ENCODE measurements around the gene PPP1R12C.
"Not testable (repeated sequence)": the region's sequence is repeated elsewhere in the genome, so short reads cannot be mapped to it uniquely, and the experiment has no call there.

PPP1R12C gene

GRCh38 chr19:55109527-55110291, 7.7 kb downstream of the PPP1R12C start:
- FAIRE-seq: no peak

DNA sequence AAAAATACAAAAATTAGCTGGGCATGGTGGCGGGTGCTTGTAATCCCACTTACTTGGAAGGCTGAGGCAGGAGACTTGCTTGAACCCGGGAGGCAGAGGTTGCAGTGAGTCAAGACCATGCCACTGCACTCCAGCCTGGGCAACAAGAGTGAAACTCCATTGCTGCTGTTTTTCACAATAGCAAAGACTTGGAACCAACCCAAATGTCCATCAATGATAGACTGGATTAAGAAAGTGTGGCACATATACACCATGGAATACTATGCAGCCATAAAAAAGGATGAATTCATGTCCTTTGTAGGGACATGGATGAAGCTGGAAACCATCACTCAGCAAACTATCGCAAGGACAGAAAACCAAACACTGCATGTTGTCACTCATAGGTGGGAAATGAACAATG, 10.2 kb downstream of the PPP1R12C start:
- FAIRE-seq: not testable (repeated sequence)

GRCh38 chr19:55106591-55106990, 10.8 kb downstream of the PPP1R12C start:
- no peak for FAIRE-seq

- FAIRE-seq: no peak
These were observed 12.2 kb downstream of the PPP1R12C start for GRCh38 chr19:55105237-55105636.

GRCh38 chr19:55103190-55103589, 14.2 kb downstream of the PPP1R12C start:
- no peak for FAIRE-seq

GRCh38 chr19:55101261-55101660, 16.2 kb downstream of the PPP1R12C start:
- no peak for FAIRE-seq

- FAIRE-seq: no peak
These were observed 17.6 kb downstream of the PPP1R12C start for GRCh38 chr19:55099557-55100506.

DNA sequence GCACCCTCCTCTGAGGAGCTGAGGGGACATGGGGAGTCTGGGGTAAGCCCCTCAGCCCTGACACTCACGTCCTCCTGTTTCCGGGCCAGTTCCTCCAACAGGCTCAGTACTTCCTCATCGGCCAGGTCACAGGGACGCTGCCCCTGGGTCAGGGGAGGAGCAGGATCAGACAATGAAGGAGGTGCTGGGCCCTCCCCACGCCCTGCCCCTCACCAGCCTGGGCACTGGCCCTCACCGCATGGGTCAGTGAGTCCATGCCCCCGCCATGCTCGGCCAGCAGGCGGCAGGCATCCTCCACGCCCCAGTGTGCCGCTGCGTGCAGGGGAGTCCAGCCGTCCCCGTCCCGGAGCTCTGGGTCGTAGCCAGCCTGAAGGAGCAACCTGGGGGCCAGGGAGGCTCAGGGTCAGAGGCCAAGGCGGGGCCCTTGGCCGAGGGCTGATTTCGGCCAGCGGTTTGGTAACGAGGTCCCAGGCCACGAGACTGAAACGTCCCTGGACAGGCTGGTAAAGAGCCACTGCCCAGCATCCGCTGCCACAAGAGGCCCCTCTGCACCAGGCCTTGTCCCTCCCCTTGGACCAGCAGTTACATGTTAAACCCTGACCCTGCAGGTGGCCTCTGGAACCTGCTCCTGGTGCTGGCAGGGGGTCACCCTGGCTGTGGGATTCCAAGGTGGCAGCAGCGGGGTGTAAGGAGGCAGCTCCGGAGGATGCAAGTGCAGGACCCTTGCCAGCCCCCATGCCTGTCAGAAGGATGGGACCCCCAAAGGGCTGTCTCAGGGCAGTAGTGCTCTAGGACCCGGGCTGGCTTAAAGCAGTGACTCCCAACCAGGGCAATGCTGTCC, 18.5 kb downstream of the PPP1R12C start:
- no peak for FAIRE-seq

GRCh38 chr19:55097864-55098715, 19.3 kb downstream of the PPP1R12C start:
- FAIRE-seq: no peak

DNA sequence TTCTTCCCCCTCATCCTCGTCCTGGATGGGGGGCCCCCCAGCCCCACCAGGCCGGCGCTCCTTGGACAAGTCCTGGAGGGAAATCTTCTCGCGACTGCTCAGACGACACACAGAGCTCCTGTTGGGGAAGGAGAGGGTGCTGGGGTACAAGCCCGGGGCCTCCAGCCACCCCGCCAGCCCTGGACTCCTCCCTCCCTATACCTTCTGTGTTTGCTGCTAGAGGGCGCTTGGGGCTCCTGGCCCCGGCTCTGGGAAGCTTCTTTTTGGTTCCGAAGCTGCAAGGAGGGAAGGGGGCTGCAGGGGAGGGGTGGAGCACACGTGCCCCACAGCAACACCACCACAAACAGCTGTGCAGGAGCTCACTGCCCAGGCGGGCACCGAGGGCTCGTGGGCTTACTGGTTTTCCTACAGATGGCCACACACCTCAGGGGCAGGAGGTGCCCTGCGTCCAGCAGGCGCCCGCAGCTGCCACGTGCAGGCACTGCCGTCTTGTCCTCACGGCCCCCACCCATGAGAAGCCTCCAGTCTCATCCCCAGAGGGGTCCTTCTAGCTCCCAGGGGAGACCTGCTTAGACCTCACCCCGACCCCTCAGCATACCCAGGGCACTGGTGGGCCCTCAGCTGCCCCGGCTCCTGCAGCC, 21.3 kb downstream of the PPP1R12C start:
- FAIRE-seq: no peak

DNA sequence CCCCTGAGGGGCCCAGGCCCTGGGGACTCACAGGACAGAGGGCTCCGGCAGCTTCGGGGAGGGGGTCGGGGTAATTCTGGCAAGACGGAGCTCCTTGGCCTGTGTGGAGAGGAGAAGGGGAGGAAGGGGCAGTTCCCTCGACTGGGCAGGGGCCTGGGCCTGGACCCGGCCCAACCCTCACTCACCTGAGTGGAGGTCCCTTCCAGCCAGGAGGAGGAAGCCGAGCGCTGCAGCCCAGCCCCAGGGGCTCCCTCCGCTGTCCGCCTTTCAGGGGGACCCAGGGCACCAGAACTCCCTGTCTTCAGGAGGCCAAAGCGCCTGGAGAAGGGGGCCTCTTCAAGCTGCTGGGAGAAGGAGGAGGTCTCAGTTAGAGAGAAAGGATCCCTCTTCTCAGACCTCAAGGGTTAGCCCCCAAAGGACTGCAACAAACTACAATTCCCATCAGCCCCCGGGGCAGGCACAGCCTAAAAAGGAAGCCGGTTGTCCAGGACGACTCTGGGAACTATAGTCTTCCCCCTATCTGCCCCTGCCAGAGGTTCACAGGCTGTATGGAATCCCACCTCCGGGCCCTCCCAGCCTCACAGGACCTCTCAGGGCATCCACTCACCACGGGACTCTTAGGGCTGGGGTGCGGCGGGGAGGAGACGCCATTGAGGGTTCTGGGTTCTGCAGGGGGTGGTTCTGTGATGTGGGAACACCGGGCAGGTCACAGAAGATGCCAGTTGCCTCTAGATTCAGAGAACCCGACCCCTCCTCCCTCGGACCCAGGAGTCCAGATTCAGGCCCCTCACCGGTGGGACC, 22.0 kb downstream of the PPP1R12C start:
- FAIRE-seq: no peak

- no peak for FAIRE-seq
These were observed 22.8 kb downstream of the PPP1R12C start for GRCh38 chr19:55094456-55095259.

GRCh38 chr19:55092423-55093318, 24.8 kb downstream of the PPP1R12C start:
- FAIRE-seq: no peak

DNA sequence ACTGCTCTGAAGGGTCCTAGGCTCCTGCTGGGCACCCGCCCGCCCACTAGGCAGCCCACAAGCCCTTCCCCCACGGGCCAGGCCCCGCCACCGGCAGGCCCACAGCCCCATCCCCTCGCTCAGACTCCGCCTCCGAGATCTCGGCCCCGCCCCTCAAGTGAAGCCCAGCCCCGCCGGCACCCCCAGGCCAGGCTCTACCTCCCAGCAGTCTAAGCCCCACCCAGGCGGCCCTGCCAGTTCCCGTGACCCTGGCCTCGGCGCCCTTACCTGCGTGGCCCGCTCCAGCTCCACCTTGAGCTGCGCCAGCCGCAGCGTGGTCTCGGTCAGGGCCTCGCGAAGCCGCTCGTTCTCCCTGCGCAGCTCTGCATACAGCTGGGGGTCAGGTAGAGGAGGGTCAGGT, 25.5 kb downstream of the PPP1R12C start:
- no peak for FAIRE-seq

DNA sequence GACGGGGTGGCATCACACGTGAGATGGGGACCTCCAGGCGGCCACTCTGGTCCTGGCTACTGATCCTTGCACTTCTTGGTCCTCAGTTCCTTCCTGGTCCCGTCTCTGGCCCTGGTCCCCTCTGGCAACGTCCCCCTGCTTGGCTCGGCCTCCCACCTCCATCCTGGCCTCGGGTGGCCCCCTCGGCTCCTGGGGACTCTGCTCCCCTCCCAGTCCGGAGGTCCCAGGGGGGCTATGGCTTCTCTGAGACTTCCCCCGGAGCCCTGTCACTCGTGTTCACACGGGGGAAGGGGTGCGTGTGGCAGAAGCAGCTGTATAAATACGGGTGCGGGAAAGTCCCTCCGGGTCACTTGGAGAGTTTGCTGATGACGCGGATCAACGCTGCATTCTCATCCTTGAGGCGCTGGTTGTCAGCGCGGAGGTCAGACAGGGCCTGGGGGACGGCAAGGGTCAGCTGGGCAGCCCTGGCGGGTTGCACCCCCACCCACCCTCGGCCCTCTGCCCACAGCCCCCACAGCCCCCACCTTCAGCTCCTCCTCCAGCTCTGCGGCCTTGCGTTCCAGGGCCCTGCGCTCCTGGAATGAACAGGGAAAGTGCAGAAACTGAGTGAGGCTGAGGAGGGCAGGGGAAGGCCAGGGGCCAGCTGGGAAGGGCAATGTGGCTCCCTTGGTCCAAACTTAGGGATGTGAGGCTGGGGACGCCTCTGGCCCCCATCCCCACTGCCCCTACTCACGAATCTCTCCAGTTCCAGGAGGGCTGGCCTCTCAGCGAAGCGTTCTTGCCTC, 26.1 kb downstream of the PPP1R12C start:
- FAIRE-seq: no peak

DNA sequence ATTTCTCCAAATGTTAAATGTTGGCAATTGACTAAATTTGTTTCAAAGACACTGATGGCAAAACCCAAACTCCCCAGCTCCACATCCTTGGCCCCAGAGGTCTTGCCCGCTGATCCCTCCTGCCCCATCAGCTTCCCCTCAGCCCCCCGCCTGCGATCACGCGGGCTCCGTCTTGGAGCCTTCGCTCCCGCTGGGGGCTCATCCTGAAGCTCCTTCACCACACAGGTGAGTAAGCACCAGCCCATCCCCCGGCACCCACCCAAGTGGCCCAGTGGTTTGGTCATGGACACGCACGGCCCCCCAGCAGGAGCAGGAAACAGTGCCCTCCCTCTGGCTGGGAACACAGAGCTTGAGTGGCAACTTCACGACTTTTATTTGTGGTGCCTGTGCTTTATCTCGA, 26.9 kb downstream of the PPP1R12C start:
- no peak for FAIRE-seq

DNA sequence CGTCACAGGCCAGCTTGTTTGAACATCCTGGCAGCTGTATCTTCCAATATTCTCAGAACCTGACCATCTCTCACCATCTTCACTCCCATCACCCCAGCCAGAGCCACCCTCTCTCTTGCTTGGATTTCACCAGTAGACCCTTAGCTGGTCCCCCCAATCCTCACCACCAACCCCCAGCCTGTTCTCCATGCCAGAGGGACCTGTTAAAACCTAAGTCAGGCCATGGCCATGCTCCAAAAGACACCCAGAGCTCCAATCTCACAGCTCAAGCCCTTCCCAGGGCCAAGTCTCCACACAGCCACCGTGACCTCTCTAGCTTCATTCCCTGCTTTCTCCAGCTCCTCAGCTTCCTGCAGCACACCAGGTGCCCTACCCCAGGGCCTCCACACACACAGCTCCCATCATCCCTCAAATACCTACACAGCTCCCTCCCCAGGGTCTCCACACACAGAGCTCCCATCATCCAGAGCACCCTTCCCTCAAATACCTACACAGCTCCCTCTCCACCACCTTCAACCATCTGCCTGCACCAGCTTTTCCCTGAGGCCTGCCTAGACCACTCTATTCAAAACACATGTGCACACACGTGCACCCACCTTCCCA, 28.0 kb downstream of the PPP1R12C start:
- no peak for FAIRE-seq
